ENCODE data around the gene TFPT. TPM values are rescaled to one million over a fixed set of nuclear protein-coding genes. Genes with fewer than 3 reads are reported as not detected.

The TFPT gene
- total and polyA plus RNA-seq, 2 of the 13 experiments (the other 11 are each of a cell fraction or from before 2014, with no cell fraction given) = 8.4 to 10.7 TPM

GRCh38 chr19:54159352-54160181, 44.1 kb upstream of the TFPT start, which contains the start of gene LENG1 (continued):
- TF ChIP-seq ZNF781 (CRISPR knock-in tag; IDR thresholded peaks at IDR 0.05; ENCODE audit: borderline replicate concordance, not compliant biosample characterization) = peak; percentile 57
- TF ChIP-seq KDM5B (CRISPR knock-in tag; IDR thresholded peaks at IDR 0.05; ENCODE audit: borderline replicate concordance) = peak; percentile 53; the same call in 1 of the 2 replicates
- 0 out of 2 replicates have a peak, but pooled peaks have one; percentile 9 for TF ChIP-seq ZNF446 (CRISPR knock-in tag; IDR thresholded peaks at IDR 0.05)
- TF ChIP-seq HIC2 (CRISPR knock-in tag; IDR thresholded peaks at IDR 0.05; ENCODE audit: low read depth) = no peak; the same call in 1 of the 2 replicates
- TF ChIP-seq DRAP1 (CRISPR knock-in tag; IDR thresholded peaks at IDR 0.05) = peak; percentile 88
- TF ChIP-seq ESRRA (CRISPR knock-in tag; IDR thresholded peaks at IDR 0.05; ENCODE audit: low read depth) = 0 out of 2 replicates have a peak, but pooled peaks have one; percentile 24
- peak; percentile 3; the same call in 1 of the 2 replicates for TF ChIP-seq TARDBP (CRISPR knock-in tag; IDR thresholded peaks at IDR 0.05)
- no peak; the same call in 1 of the 2 replicates for TF ChIP-seq ZSCAN31 (CRISPR knock-in tag; IDR thresholded peaks at IDR 0.05; ENCODE audit: low read depth)
- TF ChIP-seq SETDB1 (CRISPR knock-in tag; IDR thresholded peaks at IDR 0.05; ENCODE audit: borderline replicate concordance) = no peak
- 0 out of 2 replicates have a peak, but pooled peaks have one; percentile 38 for TF ChIP-seq ZXDC (CRISPR knock-in tag; IDR thresholded peaks at IDR 0.05)
- TF ChIP-seq ZMAT3 (CRISPR knock-in tag; conservative IDR thresholded peaks at IDR 0.05) = peak; percentile 57; the same call in 1 of the 2 replicates
- peak; percentile 42; the same call in 1 of the 2 replicates for TF ChIP-seq ARHGAP35 (CRISPR knock-in tag; IDR thresholded peaks at IDR 0.05; ENCODE audit: borderline replicate concordance)
- no peak for TF ChIP-seq ZNF660 (CRISPR knock-in tag; IDR thresholded peaks at IDR 0.05; ENCODE audit: borderline replicate concordance, low read depth)
- TF ChIP-seq BCL6 (CRISPR knock-in tag; IDR thresholded peaks at IDR 0.05) = peak; percentile 33; the same call in 1 of the 2 replicates
- TF ChIP-seq ZNF441 (CRISPR knock-in tag; IDR thresholded peaks at IDR 0.05; ENCODE audit: borderline replicate concordance) = peak; percentile 71; the same call in 1 of the 2 replicates
- TF ChIP-seq IRX3 (CRISPR knock-in tag; IDR thresholded peaks at IDR 0.05; ENCODE audit: borderline replicate concordance, low read depth) = peak; percentile 73; the same call in 1 of the 2 replicates
- no peak for TF ChIP-seq SUZ12 (IDR thresholded peaks at IDR 0.05; ENCODE audit: low read depth, low read length)
- peak; percentile 90 for TF ChIP-seq ELF4 (CRISPR knock-in tag; IDR thresholded peaks at IDR 0.05; ENCODE audit: borderline replicate concordance)
- TF ChIP-seq SOX6 (IDR thresholded peaks at IDR 0.05) = no peak
- TF ChIP-seq SOX6 (CRISPR knock-in tag; IDR thresholded peaks at IDR 0.05) = peak; percentile 53
- no peak for TF ChIP-seq POLR2AphosphoS2 (IDR thresholded peaks at IDR 0.05; ENCODE audit: low read depth, low read length)
- no peak for TF ChIP-seq GFI1 (CRISPR knock-in tag; IDR thresholded peaks at IDR 0.05; ENCODE audit: borderline replicate concordance)
- no peak for TF ChIP-seq THAP8 (CRISPR knock-in tag; IDR thresholded peaks at IDR 0.05; ENCODE audit: borderline replicate concordance)
- no peak for TF ChIP-seq FOSL1 (CRISPR knock-in tag; IDR thresholded peaks at IDR 0.05; ENCODE audit: borderline replicate concordance)
